ENCODE data around the gene MZB1. TPM values are rescaled to one million over a fixed set of nuclear protein-coding genes. Genes with fewer than 3 reads are reported as not detected.

The MZB1 gene
- total and polyA plus RNA-seq, 2 of the 13 experiments (the other 11 are each of a cell fraction or from before 2014, with no cell fraction given) = 0.31 to 0.40 TPM

DNA sequence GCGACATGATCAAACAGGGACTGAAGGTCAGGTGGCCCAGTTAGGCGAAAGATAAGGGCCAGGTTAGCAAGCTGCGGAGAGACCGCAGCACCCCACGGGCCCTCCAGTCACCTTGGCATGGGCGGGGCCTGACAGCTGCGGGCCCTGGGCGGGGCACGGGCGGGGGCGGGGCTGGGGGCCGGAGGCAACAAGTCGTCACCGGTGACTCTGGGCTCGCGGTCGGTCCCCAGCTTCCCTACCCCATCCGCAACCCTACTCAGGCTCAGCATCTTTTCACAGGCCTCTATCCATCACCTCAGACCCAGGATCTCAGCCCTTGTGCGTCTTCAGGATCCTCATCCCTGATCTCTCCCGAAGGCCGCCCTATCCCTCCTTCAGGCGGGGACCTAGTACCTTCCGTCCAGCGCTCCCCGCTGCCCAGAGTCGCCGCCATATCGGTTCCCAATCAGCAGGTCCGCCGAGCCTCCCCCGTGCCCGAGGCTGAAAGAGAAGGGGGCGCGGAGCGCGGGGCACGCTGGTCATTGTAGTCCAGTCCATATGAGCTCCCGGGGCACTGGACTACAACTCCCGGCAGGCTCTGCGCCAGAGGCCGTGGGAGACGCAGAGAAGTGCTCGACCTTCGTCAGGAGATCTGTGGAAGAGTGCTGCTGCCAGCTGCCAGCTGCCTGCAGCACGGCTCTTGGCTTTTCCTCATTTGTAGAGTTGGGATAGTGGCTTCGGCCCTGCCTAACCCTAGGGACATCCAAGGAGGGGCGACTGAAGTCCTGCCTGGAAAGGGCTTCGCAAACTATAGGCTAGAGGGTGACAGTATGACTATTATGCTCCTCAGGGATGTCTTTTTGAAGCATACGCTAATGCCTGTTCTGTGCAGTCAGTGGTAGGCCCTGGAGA is 49.5 kb upstream of the MZB1 start, which contains the start of gene DNAJC18 (continued):
- TF ChIP-seq, protein P1, sequence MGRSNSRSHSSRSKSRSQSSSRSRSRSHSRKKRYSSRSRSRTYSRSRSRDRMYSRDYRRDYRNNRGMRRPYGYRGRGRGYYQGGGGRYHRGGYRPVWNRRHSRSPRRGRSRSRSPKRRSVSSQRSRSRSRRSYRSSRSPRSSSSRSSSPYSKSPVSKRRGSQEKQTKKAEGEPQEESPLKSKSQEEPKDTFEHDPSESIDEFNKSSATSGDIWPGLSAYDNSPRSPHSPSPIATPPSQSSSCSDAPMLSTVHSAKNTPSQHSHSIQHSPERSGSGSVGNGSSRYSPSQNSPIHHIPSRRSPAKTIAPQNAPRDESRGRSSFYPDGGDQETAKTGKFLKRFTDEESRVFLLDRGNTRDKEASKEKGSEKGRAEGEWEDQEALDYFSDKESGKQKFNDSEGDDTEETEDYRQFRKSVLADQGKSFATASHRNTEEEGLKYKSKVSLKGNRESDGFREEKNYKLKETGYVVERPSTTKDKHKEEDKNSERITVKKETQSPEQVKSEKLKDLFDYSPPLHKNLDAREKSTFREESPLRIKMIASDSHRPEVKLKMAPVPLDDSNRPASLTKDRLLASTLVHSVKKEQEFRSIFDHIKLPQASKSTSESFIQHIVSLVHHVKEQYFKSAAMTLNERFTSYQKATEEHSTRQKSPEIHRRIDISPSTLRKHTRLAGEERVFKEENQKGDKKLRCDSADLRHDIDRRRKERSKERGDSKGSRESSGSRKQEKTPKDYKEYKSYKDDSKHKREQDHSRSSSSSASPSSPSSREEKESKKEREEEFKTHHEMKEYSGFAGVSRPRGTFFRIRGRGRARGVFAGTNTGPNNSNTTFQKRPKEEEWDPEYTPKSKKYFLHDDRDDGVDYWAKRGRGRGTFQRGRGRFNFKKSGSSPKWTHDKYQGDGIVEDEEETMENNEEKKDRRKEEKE (IDR thresholded peaks at IDR 0.05) = no peak
- TF ChIP-seq SIX4 (CRISPR knock-in tag; IDR thresholded peaks at IDR 0.05) (no peak), GTF2F1 (IDR thresholded peaks at IDR 0.05; ENCODE audit: low read length) (no peak), ZNF235 (CRISPR knock-in tag; IDR thresholded peaks at IDR 0.05; ENCODE audit: borderline replicate concordance) (0 out of 2 replicates have a peak, but pooled peaks have one; percentile 38), ZNF773 (CRISPR knock-in tag; IDR thresholded peaks at IDR 0.05; ENCODE audit: borderline replicate concordance) (no peak), PCBP2 (optimal IDR thresholded peaks at IDR 0.05; ENCODE audit: low read depth, low read length, poor library complexity, severe bottlenecking) (no peak), SIN3A (IDR thresholded peaks at IDR 0.05; ENCODE audit: borderline replicate concordance, low read depth, low read length) (no peak), EEA1 (CRISPR knock-in tag; IDR thresholded peaks at IDR 0.05; ENCODE audit: borderline replicate concordance) (no peak), ZNF614 (CRISPR knock-in tag; IDR thresholded peaks at IDR 0.05; ENCODE audit: borderline replicate concordance) (no peak), ZNF253 (CRISPR knock-in tag; IDR thresholded peaks at IDR 0.05; ENCODE audit: borderline replicate concordance) (no peak; the same call in 1 of the 2 replicates), TBX3 (IDR thresholded peaks at IDR 0.05; ENCODE audit: borderline replicate concordance) (no peak), FOXP1 (IDR thresholded peaks at IDR 0.05) (no peak), FOXP1 (CRISPR knock-in tag; IDR thresholded peaks at IDR 0.05) (no peak), ZMYM3 (CRISPR knock-in tag; IDR thresholded peaks at IDR 0.05) (no peak; the same call in 1 of the 2 replicates), ATF1 (CRISPR knock-in tag; IDR thresholded peaks at IDR 0.05) (no peak)
- TF ChIP-seq, protein P2, sequence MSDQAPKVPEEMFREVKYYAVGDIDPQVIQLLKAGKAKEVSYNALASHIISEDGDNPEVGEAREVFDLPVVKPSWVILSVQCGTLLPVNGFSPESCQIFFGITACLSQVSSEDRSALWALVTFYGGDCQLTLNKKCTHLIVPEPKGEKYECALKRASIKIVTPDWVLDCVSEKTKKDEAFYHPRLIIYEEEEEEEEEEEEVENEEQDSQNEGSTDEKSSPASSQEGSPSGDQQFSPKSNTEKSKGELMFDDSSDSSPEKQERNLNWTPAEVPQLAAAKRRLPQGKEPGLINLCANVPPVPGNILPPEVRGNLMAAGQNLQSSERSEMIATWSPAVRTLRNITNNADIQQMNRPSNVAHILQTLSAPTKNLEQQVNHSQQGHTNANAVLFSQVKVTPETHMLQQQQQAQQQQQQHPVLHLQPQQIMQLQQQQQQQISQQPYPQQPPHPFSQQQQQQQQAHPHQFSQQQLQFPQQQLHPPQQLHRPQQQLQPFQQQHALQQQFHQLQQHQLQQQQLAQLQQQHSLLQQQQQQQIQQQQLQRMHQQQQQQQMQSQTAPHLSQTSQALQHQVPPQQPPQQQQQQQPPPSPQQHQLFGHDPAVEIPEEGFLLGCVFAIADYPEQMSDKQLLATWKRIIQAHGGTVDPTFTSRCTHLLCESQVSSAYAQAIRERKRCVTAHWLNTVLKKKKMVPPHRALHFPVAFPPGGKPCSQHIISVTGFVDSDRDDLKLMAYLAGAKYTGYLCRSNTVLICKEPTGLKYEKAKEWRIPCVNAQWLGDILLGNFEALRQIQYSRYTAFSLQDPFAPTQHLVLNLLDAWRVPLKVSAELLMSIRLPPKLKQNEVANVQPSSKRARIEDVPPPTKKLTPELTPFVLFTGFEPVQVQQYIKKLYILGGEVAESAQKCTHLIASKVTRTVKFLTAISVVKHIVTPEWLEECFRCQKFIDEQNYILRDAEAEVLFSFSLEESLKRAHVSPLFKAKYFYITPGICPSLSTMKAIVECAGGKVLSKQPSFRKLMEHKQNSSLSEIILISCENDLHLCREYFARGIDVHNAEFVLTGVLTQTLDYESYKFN (CRISPR knock-in tag; conservative IDR thresholded peaks at IDR 0.05) = peak; percentile 41
- TF ChIP-seq, protein P3, sequence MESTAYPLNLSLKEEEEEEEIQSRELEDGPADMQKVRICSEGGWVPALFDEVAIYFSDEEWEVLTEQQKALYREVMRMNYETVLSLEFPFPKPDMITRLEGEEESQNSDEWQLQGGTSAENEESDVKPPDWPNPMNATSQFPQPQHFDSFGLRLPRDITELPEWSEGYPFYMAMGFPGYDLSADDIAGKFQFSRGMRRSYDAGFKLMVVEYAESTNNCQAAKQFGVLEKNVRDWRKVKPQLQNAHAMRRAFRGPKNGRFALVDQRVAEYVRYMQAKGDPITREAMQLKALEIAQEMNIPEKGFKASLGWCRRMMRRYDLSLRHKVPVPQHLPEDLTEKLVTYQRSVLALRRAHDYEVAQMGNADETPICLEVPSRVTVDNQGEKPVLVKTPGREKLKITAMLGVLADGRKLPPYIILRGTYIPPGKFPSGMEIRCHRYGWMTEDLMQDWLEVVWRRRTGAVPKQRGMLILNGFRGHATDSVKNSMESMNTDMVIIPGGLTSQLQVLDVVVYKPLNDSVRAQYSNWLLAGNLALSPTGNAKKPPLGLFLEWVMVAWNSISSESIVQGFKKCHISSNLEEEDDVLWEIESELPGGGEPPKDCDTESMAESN (CRISPR knock-in tag; conservative IDR thresholded peaks at IDR 0.05) = peak; percentile 69
